Measurements from ENCODE around the gene MTX1. TPM values are rescaled to one million over a fixed set of nuclear protein-coding genes. Genes with fewer than 3 reads are reported as not detected.
A peak's percentile ranks its signal among the peaks of the same experiment; 100 is the strongest.

The MTX1 gene
- total and polyA plus RNA-seq, 9 of the 15 experiments (the other 6 are each of a cell fraction or from before 2014, with no cell fraction given): 29.1 to 98.4 (median 66.9) TPM

DNA sequence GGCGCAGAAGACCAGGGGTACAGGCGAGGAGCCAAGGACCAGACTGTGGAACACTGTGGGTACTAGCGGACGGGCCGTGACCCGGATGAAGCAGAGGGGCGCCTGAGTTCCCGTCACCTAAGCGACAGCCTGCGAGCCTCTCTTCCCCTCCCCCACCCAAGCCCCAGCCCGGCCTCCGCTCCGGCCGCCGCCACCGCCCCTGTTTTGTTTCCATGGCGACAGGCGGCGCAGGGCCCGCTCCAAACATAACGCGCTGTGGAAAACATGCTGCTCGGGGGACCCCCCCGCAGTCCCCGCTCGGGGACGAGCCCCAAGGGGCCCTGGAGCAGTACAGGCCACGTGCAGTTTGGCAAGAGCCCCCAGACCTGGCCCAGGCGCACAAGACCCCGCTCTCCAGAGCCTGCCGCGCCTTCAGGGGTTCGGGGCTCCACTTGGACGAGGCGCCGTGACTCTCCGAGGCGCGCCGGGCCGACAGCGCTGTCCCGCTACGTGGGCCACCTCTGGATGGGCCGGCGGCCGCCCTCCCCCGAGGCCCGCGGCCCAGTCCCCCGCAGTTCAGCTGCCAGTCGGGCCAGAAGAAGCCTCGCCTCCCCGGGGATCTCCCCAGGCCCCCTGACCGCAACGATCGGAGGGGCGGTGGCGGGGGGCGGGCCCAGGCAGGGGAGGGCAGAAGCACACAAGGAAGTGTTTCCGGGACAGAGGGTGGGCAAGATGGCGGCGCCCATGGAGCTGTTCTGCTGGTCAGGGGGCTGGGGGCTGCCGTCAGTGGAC is at the start of gene MTX1 (continued):
- TF ChIP-seq ZNF644 (tag; IDR thresholded peaks at IDR 0.05; ENCODE audit: low read depth): 0 out of 2 replicates have a peak, but pooled peaks have one; percentile 61
- TF ChIP-seq SMAD4 (CRISPR knock-in tag; conservative IDR thresholded peaks at IDR 0.05): peak; percentile 67
- TF ChIP-seq YY1 (IDR thresholded peaks at IDR 0.05; ENCODE audit: borderline replicate concordance in 1 of 3, control insufficient read depth in 1 of 3, extremely low read depth in 1 of 3, insufficient read depth in 3 of 3, insufficient read length in 1 of 3, insufficient replicate concordance in 2 of 3, low read depth in 1 of 3, low read length in 2 of 3): peak; percentile 91 to 98 (median 96)
- TF ChIP-seq BRD4 (IDR thresholded peaks at IDR 0.05): peak; percentile 84; the same call in 1 of the 2 replicates
- peak; percentile 97 for TF ChIP-seq RBM22 (IDR thresholded peaks at IDR 0.05; ENCODE audit: low read depth, low read length, poor library complexity, severe bottlenecking)
- TF ChIP-seq CTCF (IDR thresholded peaks at IDR 0.05 in 2 of 3, conservative IDR thresholded peaks at IDR 0.05 in 1 of 3; ENCODE audit: insufficient read depth in 2 of 3, low read depth in 1 of 3, low read length in 3 of 3): no peak
- TF ChIP-seq CHD2 (IDR thresholded peaks at IDR 0.05; ENCODE audit: low read depth, low read length): peak; percentile 70
- peak; percentile 78 for TF ChIP-seq MYC (IDR thresholded peaks at IDR 0.05; ENCODE audit: low read depth, low read length)
- no peak for TF ChIP-seq MYC (CRISPR knock-in tag; IDR thresholded peaks at IDR 0.05; ENCODE audit: borderline replicate concordance, low read depth)
- peak; percentile 99 for TF ChIP-seq RFX1 (IDR thresholded peaks at IDR 0.05)
- TF ChIP-seq KDM4B (IDR thresholded peaks at IDR 0.05; ENCODE audit: borderline replicate concordance in 2 of 2, low read depth in 1 of 2): peak in 1 of 2 experiments; percentile 55; a peak in 1 of 4 replicates
- no peak for TF ChIP-seq BRCA1 (IDR thresholded peaks at IDR 0.05)
- TF ChIP-seq BRCA1 (CRISPR knock-in tag; IDR thresholded peaks at IDR 0.05): 0 out of 2 replicates have a peak, but pooled peaks have one; percentile 56
- no peak for TF ChIP-seq RFX7 (CRISPR knock-in tag; IDR thresholded peaks at IDR 0.05)
- peak in 1 of 2 experiments; percentile 90; a peak in 2 of 4 replicates for TF ChIP-seq MAZ (CRISPR knock-in tag; conservative IDR thresholded peaks at IDR 0.05 in 1 of 2, IDR thresholded peaks at IDR 0.05 in 1 of 2)
- peak; percentile 55 for TF ChIP-seq EGR1 (conservative IDR thresholded peaks at IDR 0.05)
- peak; percentile 48 for TF ChIP-seq PRPF4 (IDR thresholded peaks at IDR 0.05; ENCODE audit: insufficient read depth, low read depth, low read length, poor library complexity, severe bottlenecking)

All from K562 (cell line).